ENCODE measurements around the gene RAB9B.
"Not testable (repeated sequence)": the region's sequence is repeated elsewhere in the genome, so short reads cannot be mapped to it uniquely, and the experiment has no call there.

The RAB9B gene

DNA sequence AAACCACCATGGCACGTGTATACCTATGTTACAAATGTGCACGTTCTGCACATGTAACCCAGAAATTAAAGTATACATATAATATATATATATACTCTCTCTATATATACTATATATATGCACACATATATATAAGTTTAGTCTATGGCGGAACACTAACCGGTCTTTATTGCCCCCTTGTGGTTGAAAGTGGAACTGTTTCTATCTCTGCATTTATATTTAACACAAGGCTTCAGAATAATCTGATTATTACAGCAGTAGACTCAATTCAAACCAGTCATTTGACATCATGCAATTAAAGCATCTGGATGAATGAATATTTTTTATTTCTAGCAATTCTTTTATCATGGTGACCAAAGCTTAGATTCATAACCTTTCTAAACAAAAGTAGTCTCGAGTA lies 14.6 kb downstream of the RAB9B start:
- DNase-seq (ENCODE audit: low read depth, low spot score): no peak
- no peak overlapping the region for H3K27ac ChIP-seq

DNA sequence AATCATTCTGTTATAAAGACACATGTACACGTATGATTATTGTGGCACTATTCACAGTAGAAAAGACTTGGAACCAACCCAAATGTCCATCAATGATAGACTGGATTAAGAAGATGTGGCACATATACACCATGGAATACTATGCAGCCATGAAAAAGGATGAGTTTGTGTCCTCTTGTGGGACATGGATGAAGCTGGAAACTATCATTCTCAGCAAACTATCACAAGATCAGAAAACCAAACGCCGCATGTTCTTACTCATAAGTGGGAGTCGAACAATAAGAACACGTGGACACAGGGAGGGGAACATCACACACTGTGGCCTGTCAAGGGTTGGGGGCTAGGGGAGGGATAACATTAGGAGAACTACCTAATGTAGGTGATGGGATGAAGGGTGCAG lies 15.0 kb downstream of the RAB9B start:
- not testable (repeated sequence) for DNase-seq (ENCODE audit: low read depth, low spot score); H3K27ac ChIP-seq

DNA sequence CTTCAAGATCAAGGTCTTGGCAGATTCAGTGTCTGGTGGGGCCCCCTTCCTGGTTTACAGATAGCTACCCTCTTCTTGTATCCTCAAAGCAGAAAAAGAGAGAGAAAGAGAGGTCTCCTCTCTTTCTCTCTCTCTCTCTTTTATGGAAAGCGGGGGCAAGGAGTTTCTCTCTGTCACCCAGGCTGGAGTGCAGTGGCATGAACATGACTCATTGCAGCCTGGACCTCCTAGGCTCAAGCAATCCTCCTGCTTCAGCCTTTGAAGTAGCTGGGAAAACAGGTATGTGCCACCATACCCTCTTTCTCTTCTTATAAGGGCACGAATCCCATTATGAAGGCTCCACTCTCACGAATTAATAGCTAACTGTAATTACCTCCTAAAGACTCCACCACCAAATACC lies 20.2 kb downstream of the RAB9B start:
- H3K27ac ChIP-seq: no peak overlapping the region
- no peak for DNase-seq (ENCODE audit: low read depth, low spot score)

DNA sequence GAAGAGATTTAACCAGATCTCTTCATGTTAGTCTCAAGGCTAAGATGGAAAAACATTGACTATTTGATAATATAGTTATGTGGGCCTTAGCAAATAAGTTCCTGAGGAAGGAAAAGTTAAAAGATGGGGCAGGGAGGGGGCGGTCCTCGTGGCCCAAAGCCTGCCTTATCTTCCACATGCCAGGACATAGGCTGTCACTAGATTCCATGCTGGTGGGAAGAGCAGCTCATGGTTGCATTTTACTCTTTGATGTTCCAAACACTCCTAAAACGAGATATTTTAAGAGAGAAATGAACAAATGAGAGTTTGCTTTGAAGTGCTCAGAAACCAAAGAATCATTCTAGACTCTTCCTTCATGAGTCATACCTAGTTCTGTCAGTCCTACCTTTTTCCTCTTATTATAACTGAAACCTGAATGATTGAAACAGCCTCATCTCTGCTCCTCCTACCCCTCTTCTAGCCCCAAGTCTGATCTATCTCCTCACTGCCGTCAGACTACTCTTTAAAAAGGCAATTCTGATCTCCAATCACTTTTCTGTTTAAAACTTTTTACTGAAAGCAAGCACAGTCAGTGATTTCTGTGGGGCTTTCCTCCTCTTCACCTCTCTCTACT lies 25.1 kb downstream of the RAB9B start:
- no peak for DNase-seq (ENCODE audit: low read depth, low spot score)
- H3K27ac ChIP-seq: no peak overlapping the region

GRCh38 chrX:103805860-103806259 lies 26.2 kb downstream of the RAB9B start:
- no peak for DNase-seq (ENCODE audit: low read depth, low spot score)
- H3K27ac ChIP-seq: no peak overlapping the region

DNA sequence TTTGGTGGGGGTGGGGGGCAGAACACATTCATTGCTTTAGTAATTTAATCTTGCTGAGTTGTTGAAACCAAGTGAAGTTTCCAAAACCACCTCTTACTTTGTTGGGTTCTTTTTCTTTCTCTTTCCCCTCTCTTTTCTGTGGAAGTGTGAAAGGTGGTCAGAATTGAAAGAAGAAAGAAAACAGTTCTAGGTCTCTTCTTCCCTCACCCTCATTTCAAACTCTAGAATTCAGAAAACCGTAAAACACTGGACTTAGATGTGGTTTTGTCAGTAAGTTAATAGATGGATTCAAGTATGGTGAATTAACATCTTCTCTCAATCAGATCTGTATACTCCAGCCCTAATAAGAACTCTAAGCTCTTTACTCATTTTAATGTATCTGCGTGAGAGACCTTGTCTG lies 31.7 kb downstream of the RAB9B start:
- DNase-seq (ENCODE audit: low read depth, low spot score): no peak
- no peak overlapping the region for H3K27ac ChIP-seq

- no peak overlapping the region for H3K27ac ChIP-seq
- no peak for DNase-seq (ENCODE audit: low read depth, low spot score)
Observed at GRCh38 chrX:103797691-103798090, 34.4 kb downstream of the RAB9B start.

GRCh38 chrX:103794119-103794518 lies 37.9 kb downstream of the RAB9B start:
- no peak for DNase-seq (ENCODE audit: low read depth, low spot score)
- H3K27ac ChIP-seq: no peak overlapping the region

DNA sequence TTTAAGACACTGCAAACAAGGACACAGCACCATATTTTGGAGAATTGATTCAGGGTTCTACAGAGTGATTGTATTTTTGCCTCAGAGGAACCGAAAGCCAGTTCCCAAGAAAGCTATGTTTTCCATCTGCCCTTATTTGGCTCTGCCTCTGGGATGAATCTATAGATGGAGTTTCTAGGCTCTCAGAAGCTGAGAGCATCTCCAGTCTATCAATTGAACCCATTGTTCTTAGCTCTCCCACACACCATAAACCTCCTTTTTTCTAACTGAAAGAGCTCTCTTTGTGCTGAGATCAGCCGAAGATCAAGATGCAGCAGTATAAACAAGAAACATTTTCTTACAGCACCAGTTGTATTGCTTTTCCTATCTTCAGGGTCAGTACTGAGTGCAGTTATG lies 38.5 kb downstream of the RAB9B start:
- H3K27ac ChIP-seq: no peak overlapping the region
- DNase-seq (ENCODE audit: low read depth, low spot score): no peak

GRCh38 chrX:103792916-103793544 lies 39.0 kb downstream of the RAB9B start:
- H3K27ac ChIP-seq: no peak overlapping the region
- peak; percentile 5 for DNase-seq (ENCODE audit: low read depth, low spot score)

GRCh38 chrX:103791826-103792485 lies 40.1 kb downstream of the RAB9B start:
- no peak overlapping the region for H3K27ac ChIP-seq
- no peak for DNase-seq (ENCODE audit: low read depth, low spot score)

- no peak overlapping the region for H3K27ac ChIP-seq
- DNase-seq (ENCODE audit: low read depth, low spot score): no peak
Observed at GRCh38 chrX:103791228-103791627, 40.8 kb downstream of the RAB9B start.

GRCh38 chrX:103789004-103789403 lies 43.1 kb downstream of the RAB9B start:
- DNase-seq (ENCODE audit: low read depth, low spot score): no peak
- no peak overlapping the region for H3K27ac ChIP-seq

GRCh38 chrX:103783971-103784370 lies 48.1 kb downstream of the RAB9B start:
- H3K27ac ChIP-seq: no peak overlapping the region
- DNase-seq (ENCODE audit: low read depth, low spot score): no peak

GRCh38 chrX:103783196-103783595 lies 48.9 kb downstream of the RAB9B start:
- no peak for DNase-seq (ENCODE audit: low read depth, low spot score)
- H3K27ac ChIP-seq: no peak overlapping the region

DNA sequence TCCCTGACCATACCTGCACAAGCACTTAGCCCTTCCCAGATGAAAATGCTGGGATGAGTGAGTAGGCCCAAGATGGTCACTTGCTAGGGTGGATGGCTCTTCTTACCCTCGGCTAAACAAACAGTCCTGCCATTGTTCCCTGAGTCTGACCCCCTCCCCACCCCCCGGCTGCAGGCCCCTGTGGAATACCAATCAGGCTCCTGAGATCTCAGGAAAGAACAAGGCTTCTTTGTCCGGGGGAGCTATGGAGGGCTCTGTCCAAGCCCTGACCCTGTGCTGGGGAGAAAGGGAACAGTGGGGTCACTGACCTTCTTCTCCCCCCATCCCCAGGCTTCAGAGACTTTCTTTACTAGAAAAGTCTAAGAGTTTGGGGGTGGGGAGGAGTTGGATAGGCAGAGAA lies 49.4 kb downstream of the RAB9B start:
- DNase-seq (ENCODE audit: low read depth, low spot score): no peak
- no peak overlapping the region for H3K27ac ChIP-seq

GRCh38 chrX:103781706-103782105 lies 50.4 kb downstream of the RAB9B start:
- H3K27ac ChIP-seq: no peak overlapping the region
- no peak for DNase-seq (ENCODE audit: low read depth, low spot score)

GRCh38 chrX:103781062-103781402 lies 51.0 kb downstream of the RAB9B start:
- no peak for DNase-seq (ENCODE audit: low read depth, low spot score)
- H3K27ac ChIP-seq: no peak overlapping the region

DNA sequence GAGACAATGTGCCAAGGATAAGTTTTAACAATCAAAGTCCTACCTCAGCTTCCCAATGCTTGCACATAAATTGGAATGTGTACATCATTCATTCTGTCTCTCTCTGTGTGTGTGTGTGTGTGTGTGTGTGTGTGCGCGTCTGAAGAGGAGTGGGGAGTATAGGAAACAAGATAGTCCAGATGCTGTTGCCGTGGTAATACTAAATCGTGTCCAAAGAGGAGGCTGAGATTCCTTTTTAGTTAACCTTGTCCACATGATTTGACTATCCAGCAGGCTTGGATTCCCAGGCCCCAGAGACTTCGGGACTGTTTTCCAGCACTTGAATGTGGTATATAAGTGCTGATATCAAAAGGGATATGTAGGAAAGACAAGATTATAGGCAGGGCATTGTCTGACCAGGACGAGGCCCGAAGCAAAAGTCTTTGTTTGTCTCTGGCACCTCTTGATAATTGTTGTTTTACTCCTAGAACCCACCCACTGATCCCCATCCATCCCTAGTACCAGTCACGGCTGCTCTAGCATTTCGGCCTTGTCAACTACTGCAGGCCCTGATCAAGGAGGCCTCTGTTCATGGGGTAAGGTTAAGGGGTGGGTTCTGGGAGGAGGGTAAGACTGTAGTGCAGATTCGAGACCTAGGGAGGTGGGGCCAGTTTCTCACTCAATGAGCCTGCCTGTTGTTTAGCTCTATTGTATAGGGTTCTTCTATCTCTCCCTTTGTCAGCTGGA lies 51.6 kb downstream of the RAB9B start:
- H3K27ac ChIP-seq: no peak overlapping the region
- no peak for DNase-seq (ENCODE audit: low read depth, low spot score)

DNA sequence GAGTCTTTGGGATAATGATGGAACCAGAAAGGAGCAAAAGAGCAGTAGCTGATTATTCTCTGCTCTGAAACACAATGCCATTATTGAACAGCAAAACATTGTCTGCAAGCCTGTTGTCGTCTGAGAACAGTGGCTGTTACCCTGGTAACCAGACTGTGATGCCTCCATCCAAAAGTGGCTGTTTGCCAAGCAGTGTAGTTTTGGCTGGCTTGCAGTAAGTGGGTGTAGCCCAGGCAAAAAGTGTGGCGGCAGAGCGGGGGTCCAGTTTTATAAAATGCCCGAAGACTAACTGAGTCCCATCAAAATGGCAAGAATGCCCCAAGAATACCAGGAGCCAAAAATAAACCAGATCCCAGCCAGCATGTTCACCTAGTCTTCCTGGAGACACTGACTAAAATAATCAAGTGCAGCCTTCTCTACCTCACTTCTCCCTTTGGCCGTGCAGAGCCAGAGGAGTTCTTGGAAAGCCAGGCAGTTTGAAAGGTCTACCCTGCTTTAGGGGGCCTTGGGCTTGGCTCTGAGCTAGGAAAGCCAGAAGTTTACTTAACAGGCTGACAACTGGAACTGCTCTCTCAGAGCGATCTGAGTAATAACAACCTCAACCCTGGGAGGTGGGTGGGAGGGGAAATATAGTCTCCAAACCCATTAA lies 52.8 kb downstream of the RAB9B start:
- no peak overlapping the region for H3K27ac ChIP-seq
- no peak for DNase-seq (ENCODE audit: low read depth, low spot score)

GRCh38 chrX:103776546-103776945 lies 55.5 kb downstream of the RAB9B start, which contains the start of gene PLP1:
TSS of gene PLP1 (plus strand) at chrX:103776840. CDS start at chrX:103776996, 156 bp downstream.
- no peak within 1 kb of the TSS for H3K27ac ChIP-seq
- DNase-seq (ENCODE audit: low read depth, low spot score): no peak

All from epithelial cell of prostate (primary cell).